A673 (cell line): ENCODE data around the gene F2. TPM values are rescaled to one million over a fixed set of nuclear protein-coding genes. Genes with fewer than 3 reads are reported as not detected.

Experiments used
- BruUV-seq: library from RNA; stranded (reverse); fragments of 400-500 nt; replicated peaks from 2 replicates; lab custom pipeline; 2021; lab: Mats Ljungman, UMichigan
- CTCF ChIA-PET: fragments of 300-600 bp; sonication (Branson Sonifier 250); formaldehyde crosslinking; loops from one replicate; lab custom pipeline; 2022; ENCODE audit warnings: antibody characterized with exemption; lab: Charles Lee
- POLR2A ChIA-PET: fragments of 300-600 bp; sonication (Branson Sonifier 250); formaldehyde crosslinking; loops from one replicate; lab custom pipeline; 2022; ENCODE audit warnings: antibody characterized with exemption; ENCODE audit not compliant: low non-redundant PET; lab: Charles Lee
- DNase-seq: peaks from one replicate; pipeline ENCODE4 v3.0.0-alpha.2; 2015; ENCODE audit warnings: low spot score
- H3K27ac ChIP-seq: fragments of 200-600 bp; sonication (generic); 2 replicates; pipeline ENCODE4 v1.5.1; 2016; ENCODE audit warnings: mixed run types, low read depth, mild to moderate bottlenecking, mixed read lengths, antibody characterized with exemption, low read length; ENCODE audit not compliant: poor library complexity, severe bottlenecking
- H3K27me3 ChIP-seq: fragments of 200-600 bp; sonication (generic); replicated peaks from 2 replicates; pipeline ENCODE4 v1.6.1; 2017; ENCODE audit warnings: mixed run types, low read depth, mild to moderate bottlenecking, mixed read lengths, antibody characterized with exemption, low read length; ENCODE audit not compliant: insufficient read depth, poor library complexity
- H3K36me3 ChIP-seq: fragments of 200-600 bp; sonication (generic); 2 replicates; pipeline ENCODE4 v1.6.1; 2016; ENCODE audit warnings: mixed run types, mild to moderate bottlenecking, mixed read lengths, antibody characterized with exemption, low read length; ENCODE audit not compliant: insufficient read depth, poor library complexity, severe bottlenecking
- H3K4me1 ChIP-seq: fragments of 200-600 bp; sonication (generic); 2 replicates; pipeline ENCODE4 v1.6.1; 2017; ENCODE audit warnings: mixed run types, mild to moderate bottlenecking, mixed read lengths, antibody characterized with exemption, low read length; ENCODE audit not compliant: insufficient read depth, poor library complexity, severe bottlenecking
- H3K4me3 ChIP-seq: fragments of 200-600 bp; sonication (generic); 2 replicates; pipeline ENCODE4 v1.5.1; 2016; ENCODE audit warnings: low read depth, mixed run types, mild to moderate bottlenecking, mixed read lengths, low read length; ENCODE audit not compliant: poor library complexity, severe bottlenecking
- H3K9me3 ChIP-seq: fragments of 200-600 bp; sonication (generic); 2 replicates; pipeline ENCODE4 v1.6.1; 2016; ENCODE audit warnings: mixed run types, low read depth, mild to moderate bottlenecking, mixed read lengths, antibody characterized with exemption, low read length; ENCODE audit not compliant: poor library complexity, severe bottlenecking
- EZH2 ChIP-seq: fragments of 200-600 bp; sonication (generic); IDR thresholded peaks from 2 replicates; pipeline ENCODE4 v1.6.1; 2017; ENCODE audit warnings: borderline replicate concordance, low read depth, mild to moderate bottlenecking, mixed read lengths, antibody characterized with exemption, low read length; ENCODE audit not compliant: poor library complexity, severe bottlenecking
- intact Hi-C: fragments of 100-400 bp; cut with micrococcal nuclease; formaldehyde crosslinking; loops from one replicate; pipeline ENCODE4 v1.10.0; 2022; ENCODE audit not compliant: unreplicated experiment
- total RNA-seq: library from RNA; stranded (reverse); gene quantifications from 2 replicates; pipeline ENCODE4 v1.2.3, GENCODE V29; 2021
- TF ChIP-seq, protein P1 (sequence below): fragments of 300-800, 200-600 bp; sonication (generic); conservative IDR thresholded peaks from 2 replicates; pipeline ENCODE4 v1.5.1; 2017; ENCODE audit warnings: low read depth, mild to moderate bottlenecking, antibody characterized with exemption, low read length, moderate library complexity, mixed read lengths

The F2 gene
- total RNA-seq, 1 experiment from 2014 or later = not detected

DNA sequence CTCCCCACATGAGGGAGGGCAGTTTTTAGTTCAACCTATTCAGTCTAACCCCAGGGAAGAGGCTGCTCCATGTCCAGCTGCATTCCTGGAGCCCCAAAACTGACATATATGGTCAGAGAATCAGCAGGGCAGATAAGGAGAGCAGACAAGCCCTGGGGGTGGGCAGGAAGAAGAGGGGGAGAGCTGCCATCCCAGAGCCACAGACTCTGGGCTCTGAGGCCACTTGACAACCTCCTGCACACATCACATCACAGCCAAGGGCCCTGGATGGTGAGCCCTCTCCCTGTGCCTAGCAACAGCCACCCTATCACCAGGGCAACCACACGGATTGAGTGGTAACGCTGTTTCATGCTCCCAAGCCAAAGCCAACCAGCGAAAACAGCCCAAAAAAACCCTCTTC, 21.7 kb upstream of the F2 start:
- Histone ChIP-seq H3K4me3 (no peak overlapping the region), H3K9me3 (no peaks in the 10 kb centered on the region), H3K4me1 (peaks cover 6% of the 10 kb centered on the region), H3K27me3 (no peaks in the 10 kb centered on the region), H3K27ac (no peak overlapping the region), H3K36me3 (peaks cover 28% of the 10 kb centered on the region)
- intact Hi-C loops = no loop called here
- no peak for DNase-seq
- ChIA-PET POLR2A (no interaction called here), CTCF (no interaction called here)
- BruUV-seq = no TSS peak
- TF ChIP-seq, protein P1, sequence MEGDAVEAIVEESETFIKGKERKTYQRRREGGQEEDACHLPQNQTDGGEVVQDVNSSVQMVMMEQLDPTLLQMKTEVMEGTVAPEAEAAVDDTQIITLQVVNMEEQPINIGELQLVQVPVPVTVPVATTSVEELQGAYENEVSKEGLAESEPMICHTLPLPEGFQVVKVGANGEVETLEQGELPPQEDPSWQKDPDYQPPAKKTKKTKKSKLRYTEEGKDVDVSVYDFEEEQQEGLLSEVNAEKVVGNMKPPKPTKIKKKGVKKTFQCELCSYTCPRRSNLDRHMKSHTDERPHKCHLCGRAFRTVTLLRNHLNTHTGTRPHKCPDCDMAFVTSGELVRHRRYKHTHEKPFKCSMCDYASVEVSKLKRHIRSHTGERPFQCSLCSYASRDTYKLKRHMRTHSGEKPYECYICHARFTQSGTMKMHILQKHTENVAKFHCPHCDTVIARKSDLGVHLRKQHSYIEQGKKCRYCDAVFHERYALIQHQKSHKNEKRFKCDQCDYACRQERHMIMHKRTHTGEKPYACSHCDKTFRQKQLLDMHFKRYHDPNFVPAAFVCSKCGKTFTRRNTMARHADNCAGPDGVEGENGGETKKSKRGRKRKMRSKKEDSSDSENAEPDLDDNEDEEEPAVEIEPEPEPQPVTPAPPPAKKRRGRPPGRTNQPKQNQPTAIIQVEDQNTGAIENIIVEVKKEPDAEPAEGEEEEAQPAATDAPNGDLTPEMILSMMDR = no peak
- no peak for TF ChIP-seq EZH2

DNA sequence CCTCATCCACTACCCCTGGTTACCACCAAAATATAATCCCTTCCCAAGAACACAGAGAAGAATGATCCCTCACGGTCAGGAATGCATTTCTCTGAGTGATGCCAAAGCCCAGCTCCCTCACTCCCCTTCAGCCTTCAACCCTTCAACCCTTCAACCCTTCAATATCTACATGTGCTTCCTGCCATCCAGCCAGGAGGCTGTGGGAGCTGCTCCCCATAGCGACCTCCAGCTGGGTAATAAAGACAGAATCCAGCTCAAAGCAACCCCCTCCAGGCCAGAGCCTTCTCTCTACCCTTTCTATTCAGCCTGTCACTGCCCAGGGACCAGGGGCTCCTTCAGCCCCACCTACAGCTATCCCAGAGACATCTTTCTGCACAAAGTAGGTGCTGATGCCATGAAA, 21.3 kb upstream of the F2 start:
- no TSS peak for BruUV-seq
- Histone ChIP-seq H3K4me3 (no peak overlapping the region), H3K9me3 (no peaks in the 10 kb centered on the region), H3K27ac (no peak overlapping the region), H3K27me3 (no peaks in the 10 kb centered on the region), H3K4me1 (peaks cover 6% of the 10 kb centered on the region), H3K36me3 (peaks cover 32% of the 10 kb centered on the region)
- no peak for DNase-seq
- TF ChIP-seq, protein P1 = no peak
- TF ChIP-seq EZH2 = no peak
- POLR2A ChIA-PET = no interaction called here
- intact Hi-C loops = no loop called here
- CTCF ChIA-PET = interaction anchor here (0.6 kb wide), 1 partner anchor 12 kb away, joined by 8 read pairs; no protein-coding TSS in a partner anchor

DNA sequence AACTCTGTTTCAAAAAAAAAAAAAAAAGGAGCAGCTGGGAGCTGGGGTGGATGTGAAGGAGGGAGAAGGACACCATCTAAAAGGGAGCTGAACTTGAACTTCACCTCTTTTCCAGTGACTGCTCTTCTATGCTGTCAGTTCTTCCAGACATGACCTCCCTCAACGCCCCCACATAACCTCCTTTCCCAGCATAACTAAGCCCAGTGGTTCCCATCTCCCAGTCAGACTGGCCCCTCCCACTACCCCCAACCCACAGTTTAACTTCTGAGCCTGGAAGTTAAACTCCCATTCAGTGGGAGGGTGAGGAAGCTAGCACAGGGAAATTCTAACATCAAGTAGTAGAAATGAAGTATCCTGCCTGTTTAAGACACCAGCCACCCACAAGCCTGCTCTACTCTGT, 20.4 kb upstream of the F2 start:
- ChIA-PET POLR2A (interaction anchor here (0.6 kb wide), 1 partner anchor 10 kb away, joined by 4 read pairs; no protein-coding TSS in a partner anchor), CTCF (no interaction called here)

More for the DNA sequence above, 20.4 kb upstream of the F2 start:
- Histone ChIP-seq H3K36me3 (peaks cover 38% of the 10 kb centered on the region), H3K27me3 (no peaks in the 10 kb centered on the region), H3K4me1 (peaks cover 6% of the 10 kb centered on the region), H3K27ac (no peak overlapping the region), H3K4me3 (no peak overlapping the region), H3K9me3 (no peaks in the 10 kb centered on the region)
- no TSS peak for BruUV-seq
- no peak for DNase-seq
- TF ChIP-seq, protein P1 = no peak
- TF ChIP-seq EZH2 = no peak
- intact Hi-C loops = no loop called here
